Activated naive CD8-positive, alpha-beta T cell treated with anti-CD3 and anti-CD28 coated beads, Interleukin-2, amount 10 ng/mL, durations not matched to agents 7 days and 5 days (primary cell): Measurements from ENCODE around the gene TUBA3C. TPM values are rescaled to one million over a fixed set of nuclear protein-coding genes. Genes with fewer than 3 reads are reported as not detected.
"Not testable (repeated sequence)": the region's sequence is repeated elsewhere in the genome, so short reads cannot be mapped to it uniquely, and the experiment has no call there.

Experiments used
- ATAC-seq: fragments of 150-1000 bp; cut with Tn5 transposase; one replicate; pipeline ENCODE4 v1.10.0; 2021; ENCODE audit warnings: low read depth, moderate library complexity
- POLR2A ChIA-PET: fragments of 350-600 bp; sonication (Branson Sonifier 250); formaldehyde crosslinking; loops from one replicate; lab custom pipeline; 2021; ENCODE audit warnings: antibody characterized with exemption; lab: Charles Lee
- DNase-seq: peaks from one replicate; pipeline ENCODE4 v3.0.0; 2021
- H3K27ac Mint-ChIP-seq: one replicate; pipeline ENCODE4 v1.8.0; 2022; ENCODE audit warnings: mild to moderate bottlenecking, mixed read lengths
- H3K27me3 Mint-ChIP-seq: one replicate; pipeline ENCODE4 v1.8.0; 2022; ENCODE audit warnings: mild to moderate bottlenecking, moderate library complexity, mixed read lengths
- H3K36me3 Mint-ChIP-seq: one replicate; pipeline ENCODE4 v1.8.0; 2021; ENCODE audit warnings: mild to moderate bottlenecking, mixed read lengths
- H3K4me1 Mint-ChIP-seq: one replicate; pipeline ENCODE4 v1.8.0; 2021; ENCODE audit warnings: mixed read lengths
- H3K4me3 Mint-ChIP-seq: one replicate; pipeline ENCODE4 v1.8.0; 2022; ENCODE audit warnings: mild to moderate bottlenecking, moderate library complexity, mixed read lengths
- H3K9me3 Mint-ChIP-seq: one replicate; pipeline ENCODE4 v1.8.0; 2021; ENCODE audit warnings: mixed read lengths
- total RNA-seq, 2 experiments: library from RNA; stranded (reverse); gene quantifications; one replicate each; pipeline ENCODE4 v1.2.3, GENCODE V29; 2021

The TUBA3C gene
- total RNA-seq, 2 experiments from 2014 or later = not detected

- Mint-ChIP-seq H3K27me3 (no peaks in the 10 kb centered on the region), H3K36me3 (no peaks in the 10 kb centered on the region), H3K4me1 (no peaks in the 10 kb centered on the region), H3K27ac (no peak overlapping the region), H3K4me3 (no peak overlapping the region), H3K9me3 (peaks cover 7% of the 10 kb centered on the region)
- DNase-seq = no peak
- POLR2A ChIA-PET = interaction anchor here (0.6 kb wide), 1 partner anchor 262 kb away, joined by 3 read pairs; no protein-coding TSS in a partner anchor
- no peak for ATAC-seq
Measured at GRCh38 chr13:19178901-19179593, 2.6 kb downstream of the TUBA3C start.

- POLR2A ChIA-PET, H3K27me3 Mint-ChIP-seq, H3K36me3 Mint-ChIP-seq, H3K4me1 Mint-ChIP-seq, DNase-seq, ATAC-seq, H3K4me3 Mint-ChIP-seq, H3K27ac Mint-ChIP-seq, H3K9me3 Mint-ChIP-seq: not testable (repeated sequence)
Measured at GRCh38 chr13:19176981-19177776, 4.4 kb downstream of the TUBA3C start.

- H3K4me1 Mint-ChIP-seq = no peaks in the 10 kb centered on the region
- H3K27me3 Mint-ChIP-seq = no peaks in the 10 kb centered on the region
- POLR2A ChIA-PET = no interaction called here
- no peak for DNase-seq
- H3K27ac Mint-ChIP-seq = no peak overlapping the region
- no peak for ATAC-seq
- no peaks in the 10 kb centered on the region for H3K36me3 Mint-ChIP-seq
- no peak overlapping the region for H3K4me3 Mint-ChIP-seq
- peaks cover 7% of the 10 kb centered on the region for H3K9me3 Mint-ChIP-seq
Measured at GRCh38 chr13:19173752-19174151, 7.9 kb downstream of the TUBA3C start.

- no peak overlapping the region for H3K27ac Mint-ChIP-seq
- no peaks in the 10 kb centered on the region for H3K36me3 Mint-ChIP-seq
- POLR2A ChIA-PET = no interaction called here
- H3K4me3 Mint-ChIP-seq = no peak overlapping the region
- no peak for DNase-seq
- H3K27me3 Mint-ChIP-seq = no peaks in the 10 kb centered on the region
- ATAC-seq = no peak
- H3K9me3 Mint-ChIP-seq = peaks cover 3% of the 10 kb centered on the region
- no peaks in the 10 kb centered on the region for H3K4me1 Mint-ChIP-seq
Measured at GRCh38 chr13:19172647-19173030, 9.0 kb downstream of the TUBA3C start.

- Mint-ChIP-seq H3K4me1 (no peaks in the 10 kb centered on the region), H3K36me3 (no peaks in the 10 kb centered on the region), H3K27ac (no peak overlapping the region), H3K9me3 (peaks cover 3% of the 10 kb centered on the region), H3K4me3 (no peak overlapping the region), H3K27me3 (no peaks in the 10 kb centered on the region)
- DNase-seq (no peak), ATAC-seq (no peak)
- POLR2A ChIA-PET = no interaction called here
Measured at GRCh38 chr13:19172007-19172646, 9.5 kb downstream of the TUBA3C start.

- Mint-ChIP-seq H3K9me3 (peaks cover 3% of the 10 kb centered on the region), H3K4me1 (no peaks in the 10 kb centered on the region), H3K27me3 (no peaks in the 10 kb centered on the region), H3K4me3 (no peak overlapping the region), H3K27ac (no peak overlapping the region), H3K36me3 (no peaks in the 10 kb centered on the region)
- no peak for ATAC-seq
- POLR2A ChIA-PET = no interaction called here
- no peak for DNase-seq
Measured at GRCh38 chr13:19171563-19171962, 10.1 kb downstream of the TUBA3C start.

GRCh38 chr13:19169991-19170390 lies 11.6 kb downstream of the TUBA3C start:
- Mint-ChIP-seq H3K36me3 (no peaks in the 10 kb centered on the region), H3K27ac (no peak overlapping the region), H3K4me1 (no peaks in the 10 kb centered on the region), H3K27me3 (no peaks in the 10 kb centered on the region), H3K4me3 (no peak overlapping the region), H3K9me3 (no peaks in the 10 kb centered on the region)
- ATAC-seq (no peak), DNase-seq (no peak)
- POLR2A ChIA-PET = no interaction called here

- Mint-ChIP-seq H3K27me3 (no peaks in the 10 kb centered on the region), H3K36me3 (no peaks in the 10 kb centered on the region), H3K9me3 (no peaks in the 10 kb centered on the region), H3K4me1 (no peaks in the 10 kb centered on the region), H3K4me3 (no peak overlapping the region), H3K27ac (no peak overlapping the region)
- DNase-seq (no peak), ATAC-seq (no peak)
- POLR2A ChIA-PET = no interaction called here
Measured at GRCh38 chr13:19169496-19169895, 12.1 kb downstream of the TUBA3C start.

GRCh38 chr13:19161308-19161707 lies 20.3 kb downstream of the TUBA3C start:
- Mint-ChIP-seq H3K27me3 (no peaks in the 10 kb centered on the region), H3K4me3 (no peak overlapping the region), H3K27ac (no peak overlapping the region), H3K9me3 (peaks cover 7% of the 10 kb centered on the region), H3K36me3 (no peaks in the 10 kb centered on the region), H3K4me1 (no peaks in the 10 kb centered on the region)
- ATAC-seq = no peak
- POLR2A ChIA-PET = no interaction called here
- no peak for DNase-seq

- DNase-seq (no peak), ATAC-seq (no peak)
- peaks cover 7% of the 10 kb centered on the region for H3K9me3 Mint-ChIP-seq
- H3K4me1 Mint-ChIP-seq = no peaks in the 10 kb centered on the region
- no peak overlapping the region for H3K4me3 Mint-ChIP-seq
- no peaks in the 10 kb centered on the region for H3K36me3 Mint-ChIP-seq
- no peaks in the 10 kb centered on the region for H3K27me3 Mint-ChIP-seq
- POLR2A ChIA-PET = no interaction called here
- no peak overlapping the region for H3K27ac Mint-ChIP-seq
Measured at GRCh38 chr13:19159761-19160420, 21.7 kb downstream of the TUBA3C start.

- no peak for ATAC-seq
- DNase-seq = no peak
- peaks cover 7% of the 10 kb centered on the region for H3K9me3 Mint-ChIP-seq
- H3K27ac Mint-ChIP-seq = no peak overlapping the region
- POLR2A ChIA-PET = no interaction called here
- no peak overlapping the region for H3K4me3 Mint-ChIP-seq
- no peaks in the 10 kb centered on the region for H3K36me3 Mint-ChIP-seq
- no peaks in the 10 kb centered on the region for H3K4me1 Mint-ChIP-seq
- no peaks in the 10 kb centered on the region for H3K27me3 Mint-ChIP-seq
Measured at GRCh38 chr13:19159181-19159580, 22.4 kb downstream of the TUBA3C start.

GRCh38 chr13:19158526-19159174 lies 23.0 kb downstream of the TUBA3C start:
- H3K36me3 Mint-ChIP-seq = no peaks in the 10 kb centered on the region
- H3K27ac Mint-ChIP-seq = no peak overlapping the region
- H3K9me3 Mint-ChIP-seq = peaks cover 4% of the 10 kb centered on the region
- no peaks in the 10 kb centered on the region for H3K4me1 Mint-ChIP-seq
- no peak for DNase-seq
- POLR2A ChIA-PET = no interaction called here
- no peaks in the 10 kb centered on the region for H3K27me3 Mint-ChIP-seq
- H3K4me3 Mint-ChIP-seq = no peak overlapping the region
- ATAC-seq = no peak

- Mint-ChIP-seq H3K27ac (no peak overlapping the region), H3K9me3 (peaks cover 1% of the 10 kb centered on the region), H3K4me1 (no peaks in the 10 kb centered on the region), H3K36me3 (no peaks in the 10 kb centered on the region), H3K4me3 (no peak overlapping the region), H3K27me3 (no peaks in the 10 kb centered on the region)
- ATAC-seq (no peak), DNase-seq (no peak)
- POLR2A ChIA-PET = no interaction called here
Measured at GRCh38 chr13:19158006-19158405, 23.6 kb downstream of the TUBA3C start.
